ENCODE results near the gene CAPN5.

CAPN5 gene

DNA sequence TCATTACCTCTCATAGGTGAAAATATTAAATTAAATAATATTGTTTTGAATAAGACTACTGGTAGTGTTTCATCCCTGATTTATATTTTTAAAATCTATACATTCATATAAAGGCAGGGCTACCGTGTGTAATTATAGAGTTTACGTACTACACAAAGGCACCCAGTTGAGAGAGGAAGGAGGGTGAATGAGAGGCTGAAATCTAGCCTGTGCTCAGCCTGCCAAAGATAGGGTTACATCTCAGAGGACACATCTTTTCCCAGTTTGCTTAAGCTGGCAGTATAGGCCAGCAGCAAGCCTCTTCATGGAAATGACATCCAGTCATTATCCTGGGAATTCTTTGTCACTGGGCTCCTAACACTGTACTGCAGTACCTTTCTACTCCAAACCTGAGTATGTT lies 40.0 kb upstream of the CAPN5 start:
- no peak overlapping the region for H3K9ac ChIP-seq (ENCODE audit: low read depth, low read length, poor library complexity, severe bottlenecking)
- H3K9me3 ChIP-seq (ENCODE audit: insufficient read depth, low read depth, low read length) = no peaks in the 10 kb centered on the region
- H4K20me1 ChIP-seq (ENCODE audit: insufficient read depth, low read length, poor library complexity, severe bottlenecking) = no peaks in the 10 kb centered on the region
- no peak overlapping the region for H2AFZ ChIP-seq (ENCODE audit: low read length)
- no peaks in the 10 kb centered on the region for H3K9me2 ChIP-seq (replicated peaks; ENCODE audit: low read depth, low read length)
- no peaks in the 10 kb centered on the region for H3K36me3 ChIP-seq (ENCODE audit: insufficient read depth, low read length)
- H3K27me3 ChIP-seq (ENCODE audit: insufficient read depth, low read length, poor library complexity, severe bottlenecking) = no peaks in the 10 kb centered on the region
- H3K79me2 ChIP-seq (ENCODE audit: insufficient read depth, low read length) = no peaks in the 10 kb centered on the region
- no peak overlapping the region for H3K4me2 ChIP-seq (ENCODE audit: low read depth, low read length, poor library complexity, severe bottlenecking)
- TF ChIP-seq, protein P1, sequence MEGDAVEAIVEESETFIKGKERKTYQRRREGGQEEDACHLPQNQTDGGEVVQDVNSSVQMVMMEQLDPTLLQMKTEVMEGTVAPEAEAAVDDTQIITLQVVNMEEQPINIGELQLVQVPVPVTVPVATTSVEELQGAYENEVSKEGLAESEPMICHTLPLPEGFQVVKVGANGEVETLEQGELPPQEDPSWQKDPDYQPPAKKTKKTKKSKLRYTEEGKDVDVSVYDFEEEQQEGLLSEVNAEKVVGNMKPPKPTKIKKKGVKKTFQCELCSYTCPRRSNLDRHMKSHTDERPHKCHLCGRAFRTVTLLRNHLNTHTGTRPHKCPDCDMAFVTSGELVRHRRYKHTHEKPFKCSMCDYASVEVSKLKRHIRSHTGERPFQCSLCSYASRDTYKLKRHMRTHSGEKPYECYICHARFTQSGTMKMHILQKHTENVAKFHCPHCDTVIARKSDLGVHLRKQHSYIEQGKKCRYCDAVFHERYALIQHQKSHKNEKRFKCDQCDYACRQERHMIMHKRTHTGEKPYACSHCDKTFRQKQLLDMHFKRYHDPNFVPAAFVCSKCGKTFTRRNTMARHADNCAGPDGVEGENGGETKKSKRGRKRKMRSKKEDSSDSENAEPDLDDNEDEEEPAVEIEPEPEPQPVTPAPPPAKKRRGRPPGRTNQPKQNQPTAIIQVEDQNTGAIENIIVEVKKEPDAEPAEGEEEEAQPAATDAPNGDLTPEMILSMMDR (conservative IDR thresholded peaks at IDR 0.05; ENCODE audit: low read length) = no peak
- no peak for TF ChIP-seq EZH2phosphoT487 (IDR thresholded peaks at IDR 0.05; ENCODE audit: borderline replicate concordance)
- no peaks in the 10 kb centered on the region for H3F3A ChIP-seq (ENCODE audit: low read depth)
- H3K4me1 ChIP-seq (ENCODE audit: insufficient read depth, low read length, poor library complexity, severe bottlenecking) = no peaks in the 10 kb centered on the region
- H3K4me3 ChIP-seq (ENCODE audit: low read length, poor library complexity, severe bottlenecking) = no peak overlapping the region

DNA sequence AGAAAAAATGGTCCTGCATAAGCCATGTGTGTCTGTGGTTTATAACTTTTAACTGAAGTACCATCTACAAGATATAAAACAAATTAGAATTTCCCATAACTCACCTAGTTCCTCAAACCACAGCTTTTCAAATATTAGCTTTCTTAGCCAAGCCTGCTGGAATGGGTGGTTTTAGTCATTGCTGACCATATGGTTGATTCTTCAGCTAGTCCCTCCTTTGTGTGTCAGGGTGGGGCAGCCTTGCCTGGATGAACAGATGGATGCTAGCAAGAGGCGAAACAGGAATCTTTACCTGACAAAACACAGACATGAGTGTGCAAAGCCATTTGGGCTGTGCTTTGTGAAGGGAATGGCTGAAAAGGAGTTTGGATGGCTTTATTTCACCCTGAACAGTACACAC lies 39.5 kb upstream of the CAPN5 start:
- Histone ChIP-seq H3K36me3 (ENCODE audit: insufficient read depth, low read length) (no peaks in the 10 kb centered on the region), H3K4me3 (ENCODE audit: low read length, poor library complexity, severe bottlenecking) (no peak overlapping the region), H2AFZ (ENCODE audit: low read length) (no peak overlapping the region), H3K9me2 (replicated peaks; ENCODE audit: low read depth, low read length) (no peaks in the 10 kb centered on the region), H4K20me1 (ENCODE audit: insufficient read depth, low read length, poor library complexity, severe bottlenecking) (no peaks in the 10 kb centered on the region), H3K27me3 (ENCODE audit: insufficient read depth, low read length, poor library complexity, severe bottlenecking) (no peaks in the 10 kb centered on the region), H3K79me2 (ENCODE audit: insufficient read depth, low read length) (no peaks in the 10 kb centered on the region), H3K9ac (ENCODE audit: low read depth, low read length, poor library complexity, severe bottlenecking) (no peak overlapping the region), H3K4me1 (ENCODE audit: insufficient read depth, low read length, poor library complexity, severe bottlenecking) (no peaks in the 10 kb centered on the region), H3K4me2 (ENCODE audit: low read depth, low read length, poor library complexity, severe bottlenecking) (no peak overlapping the region), H3K9me3 (ENCODE audit: insufficient read depth, low read depth, low read length) (no peaks in the 10 kb centered on the region), H3F3A (ENCODE audit: low read depth) (no peaks in the 10 kb centered on the region)
- no peak for TF ChIP-seq EZH2phosphoT487 (IDR thresholded peaks at IDR 0.05; ENCODE audit: borderline replicate concordance)
- TF ChIP-seq, protein P1 (conservative IDR thresholded peaks at IDR 0.05; ENCODE audit: low read length) = no peak

DNA sequence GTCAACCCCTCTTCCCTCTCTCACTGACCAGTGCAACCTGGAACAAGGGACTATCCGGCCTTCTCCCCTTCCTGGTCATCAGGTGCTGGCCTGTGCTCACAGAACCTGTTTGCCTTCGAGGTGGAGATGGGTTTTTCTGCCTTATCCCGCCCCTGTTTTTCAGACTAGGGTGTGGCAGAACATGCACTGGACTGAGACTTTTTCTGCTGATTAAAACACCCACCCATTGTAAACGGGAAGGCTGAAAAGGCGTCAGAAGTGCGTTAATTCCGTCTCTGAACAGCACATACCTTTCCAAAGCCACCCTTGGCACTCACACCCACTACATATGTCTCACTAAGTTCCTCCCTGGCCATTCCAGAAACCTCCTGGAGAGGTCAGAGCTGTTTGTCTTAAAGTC lies 36.9 kb upstream of the CAPN5 start:
- TF ChIP-seq, protein P1 (conservative IDR thresholded peaks at IDR 0.05; ENCODE audit: low read length) = no peak
- no peak for TF ChIP-seq EZH2phosphoT487 (IDR thresholded peaks at IDR 0.05; ENCODE audit: borderline replicate concordance)
- H3K9ac ChIP-seq (ENCODE audit: low read depth, low read length, poor library complexity, severe bottlenecking) = no peak overlapping the region

More for the DNA sequence above, 36.9 kb upstream of the CAPN5 start:
- H3K27me3 ChIP-seq (ENCODE audit: insufficient read depth, low read length, poor library complexity, severe bottlenecking) = no peaks in the 10 kb centered on the region
- no peaks in the 10 kb centered on the region for H3K9me3 ChIP-seq (ENCODE audit: insufficient read depth, low read depth, low read length)
- no peaks in the 10 kb centered on the region for H4K20me1 ChIP-seq (ENCODE audit: insufficient read depth, low read length, poor library complexity, severe bottlenecking)
- no peaks in the 10 kb centered on the region for H3K79me2 ChIP-seq (ENCODE audit: insufficient read depth, low read length)
- H3K36me3 ChIP-seq (ENCODE audit: insufficient read depth, low read length) = no peaks in the 10 kb centered on the region
- no peaks in the 10 kb centered on the region for H3K4me1 ChIP-seq (ENCODE audit: insufficient read depth, low read length, poor library complexity, severe bottlenecking)
- H3K9me2 ChIP-seq (replicated peaks; ENCODE audit: low read depth, low read length) = no peaks in the 10 kb centered on the region
- H3K4me3 ChIP-seq (ENCODE audit: low read length, poor library complexity, severe bottlenecking) = no peak overlapping the region
- H2AFZ ChIP-seq (ENCODE audit: low read length) = no peak overlapping the region
- H3F3A ChIP-seq (ENCODE audit: low read depth) = no peaks in the 10 kb centered on the region
- no peak overlapping the region for H3K4me2 ChIP-seq (ENCODE audit: low read depth, low read length, poor library complexity, severe bottlenecking)
